Neuronal stem cell (in vitro differentiated cells): ENCODE data around the gene RPL38.

ENCODE experiments used
- DNase-seq: peaks from one replicate; pipeline ENCODE4 v3.0.0-alpha.2; 2013; ENCODE audit warnings: low spot score
- H2AFZ ChIP-seq: one replicate; pipeline ENCODE4 v1.6.1; 2013; ENCODE audit warnings: mild to moderate bottlenecking, low read length, inconsistent platforms
- H2AK5ac ChIP-seq: 2 replicates; pipeline ENCODE4 v1.6.1; 2013; ENCODE audit warnings: low read depth, mild to moderate bottlenecking, inconsistent platforms, low read length, moderate library complexity, mixed read lengths
- H2BK120ac ChIP-seq: 2 replicates; pipeline ENCODE4 v1.6.1; 2013; ENCODE audit warnings: low read depth, mild to moderate bottlenecking, inconsistent platforms, low read length, moderate library complexity, mixed read lengths
- H2BK12ac ChIP-seq: one replicate; pipeline ENCODE4 v1.6.1; 2013; ENCODE audit warnings: low read length, inconsistent platforms
- H2BK15ac ChIP-seq: 2 replicates; pipeline ENCODE4 v1.6.1; 2013; ENCODE audit warnings: mild to moderate bottlenecking, low read length, inconsistent platforms, mixed read lengths
- H2BK5ac ChIP-seq: one replicate; pipeline ENCODE4 v1.6.1; 2013; ENCODE audit warnings: inconsistent platforms, mild to moderate bottlenecking, low read length, moderate library complexity
- H3K14ac ChIP-seq: one replicate; pipeline ENCODE4 v1.6.1; 2013; ENCODE audit warnings: low read length, inconsistent platforms
- H3K18ac ChIP-seq: 2 replicates; pipeline ENCODE4 v1.6.1; 2013; ENCODE audit warnings: low read length, inconsistent platforms
- H3K23ac ChIP-seq: 2 replicates; pipeline ENCODE4 v1.6.1; 2013; ENCODE audit warnings: low read depth, mild to moderate bottlenecking, mixed read lengths, low read length, inconsistent platforms; ENCODE audit not compliant: poor library complexity
- H3K27ac ChIP-seq: replicated peaks from 3 replicates; pipeline ENCODE4 v1.5.1; 2013; ENCODE audit warnings: low read length, inconsistent platforms
- H3K27me3 ChIP-seq, 3 experiments: 2 replicates each; pipeline ENCODE4 v1.6.1; 2013; ENCODE audit warnings: low read length in 3 of 3, mild to moderate bottlenecking in 2 of 3, inconsistent platforms in 1 of 3, low read depth in 1 of 3, mixed read lengths in 1 of 3, moderate library complexity in 1 of 3; ENCODE audit not compliant: control insufficient read depth in 3 of 3, insufficient read depth in 3 of 3
- H3K36me3 ChIP-seq, 2 donors: replicated peaks in 1 of 2; 2 replicates each; pipeline ENCODE4 v1.6.1; 2013; ENCODE audit warnings: low read length in 2 of 2; ENCODE audit not compliant: control insufficient read depth in 2 of 2, insufficient read depth in 2 of 2
- H3K4ac ChIP-seq: 2 replicates; pipeline ENCODE4 v1.6.1; 2013; ENCODE audit warnings: inconsistent platforms, mild to moderate bottlenecking, low read length, moderate library complexity
- H3K4me1 ChIP-seq, 2 donors: 1 replicate in 1 of 2; 2 replicates in 1 of 2; pipeline ENCODE4 v1.6.1; 2013; ENCODE audit warnings: low read length in 2 of 2, low read depth in 1 of 2; ENCODE audit not compliant: control insufficient read depth in 2 of 2, insufficient read depth in 1 of 2
- H3K4me2 ChIP-seq: one replicate; pipeline ENCODE4 v1.6.1; 2013; ENCODE audit warnings: mild to moderate bottlenecking, low read length, inconsistent platforms; ENCODE audit not compliant: insufficient read depth, poor library complexity, severe bottlenecking
- H3K4me3 ChIP-seq, 2 donors: 2 replicates each; pipeline ENCODE4 v1.5.1; 2013; ENCODE audit warnings: low read length in 2 of 2, mild to moderate bottlenecking in 2 of 2, inconsistent platforms in 1 of 2, moderate library complexity in 1 of 2
- H3K79me1 ChIP-seq: one replicate; pipeline ENCODE4 v1.6.1; 2013; ENCODE audit warnings: low read depth, mild to moderate bottlenecking, inconsistent platforms, low read length, moderate library complexity
- H3K9ac ChIP-seq: one replicate; pipeline ENCODE4 v1.6.1; 2013; ENCODE audit warnings: mild to moderate bottlenecking, low read depth, low read length, inconsistent platforms; ENCODE audit not compliant: poor library complexity
- H3K9me3 ChIP-seq, 2 donors: replicated peaks in 1 of 2; 2 replicates each; pipeline versions ENCODE3 to v1.6.1; 2013; ENCODE audit warnings: low read length in 2 of 2, mild to moderate bottlenecking in 2 of 2, inconsistent platforms in 1 of 2, low read depth in 1 of 2, mixed read lengths in 1 of 2, moderate library complexity in 1 of 2; ENCODE audit not compliant: control insufficient read depth in 2 of 2, insufficient read depth in 1 of 2
- H4K8ac ChIP-seq: one replicate; pipeline ENCODE4 v1.6.1; 2013; ENCODE audit warnings: low read depth, mild to moderate bottlenecking, inconsistent platforms, low read length, moderate library complexity
- H4K91ac ChIP-seq: one replicate; pipeline ENCODE4 v1.6.1; 2013; ENCODE audit warnings: low read length, low read depth, mild to moderate bottlenecking, inconsistent platforms; ENCODE audit not compliant: poor library complexity
- WGBS, 2 donors: extraction: QIAGEN DNeasy Blood & Tissue Kit; methylation state at CpG; one replicate each; pipeline ENCODE4 v1.1.7; 2013; ENCODE audit warnings: missing lambda C conversion rate in 2 of 2, mixed read lengths in 1 of 2; ENCODE audit not compliant: insufficient read length in 2 of 2, insufficient replicate concordance in 1 of 2; ENCODE audit errors: extremely low coverage in 2 of 2; 5-methylcytosine and 5-hydroxymethylcytosine counted together

The RPL38 gene

DNA sequence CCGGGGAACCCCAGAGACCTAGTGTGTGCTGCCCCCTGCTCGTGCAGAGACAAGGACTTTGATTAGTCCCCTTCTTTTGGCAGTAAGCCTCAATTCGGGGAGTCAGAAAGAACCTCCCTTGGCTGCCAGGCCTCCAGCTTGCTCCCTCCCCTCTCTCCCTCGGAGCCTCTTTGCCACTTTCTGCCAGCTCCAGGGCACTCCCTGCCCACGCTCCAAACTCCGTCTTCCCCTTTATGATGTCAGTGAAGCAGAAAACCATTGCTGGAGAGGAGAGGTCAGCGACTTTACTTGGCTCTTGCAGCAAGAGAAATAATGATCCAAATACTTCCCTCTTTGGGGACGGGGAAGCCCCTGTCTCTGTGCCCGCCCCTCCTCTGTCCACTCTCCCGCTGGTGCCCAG lies 38.0 kb downstream of the RPL38 start:
- Histone ChIP-seq H2BK120ac (no peak overlapping the region), H2AFZ (no peak overlapping the region), H3K4ac (no peak overlapping the region), H2AK5ac (peak overlapping the region; percentile 2), H4K91ac (no peak overlapping the region), H3K9me3 (peaks cover 0 to under 1% of the 10 kb centered on the region in 2 donors), H3K27ac (no peak overlapping the region), H3K4me1 (peaks cover 16 to 26% of the 10 kb centered on the region in 2 donors), H3K4me3 (no peak overlapping the region), H3K14ac (peak overlapping the region; percentile 1), H3K27me3 (peaks cover 0 to 7% (median 0%) of the 10 kb centered on the region in 3 experiments), H2BK5ac (no peak overlapping the region), H4K8ac (no peak overlapping the region), H3K79me1 (no peaks in the 10 kb centered on the region), H3K4me2 (no peak overlapping the region), H3K36me3 (peaks cover 0 to 27% of the 10 kb centered on the region in 2 donors), H2BK15ac (no peak overlapping the region), H2BK12ac (no peak overlapping the region), H3K18ac (peak overlapping the region; percentile 22), H3K9ac (no peak overlapping the region), H3K23ac (no peak overlapping the region)
- no peak for DNase-seq
- no CpG with 5 or more reads among the region's 10 CpGs for WGBS, 2 donors

DNA sequence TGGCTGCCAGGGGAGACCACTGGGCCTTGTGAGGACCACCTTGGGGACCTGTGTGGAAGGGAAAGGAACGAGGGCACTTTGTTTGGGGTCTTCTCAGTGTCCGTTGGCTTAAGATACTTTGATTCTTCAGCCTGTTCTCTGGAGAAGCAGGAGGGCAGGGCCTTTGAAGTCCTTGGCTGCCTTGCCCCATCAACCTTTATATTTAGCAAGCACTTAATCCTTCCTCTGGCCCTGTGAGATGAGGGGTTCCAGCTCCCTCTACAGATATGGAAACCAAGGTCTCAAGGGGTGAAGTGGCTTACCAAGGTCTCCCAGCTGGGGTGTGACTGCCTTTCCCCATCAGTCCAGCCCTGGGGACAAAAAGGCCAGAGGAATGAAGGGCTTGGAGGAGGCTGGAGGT lies 38.4 kb downstream of the RPL38 start:
- peak overlapping the region; percentile 2 for H2AK5ac ChIP-seq
- no peak overlapping the region for H2BK15ac ChIP-seq
- peaks cover 17 to 25% of the 10 kb centered on the region in 2 donors for H3K4me1 ChIP-seq
- no peak overlapping the region for H4K91ac ChIP-seq
- peaks cover 0 to 2% of the 10 kb centered on the region in 2 donors for H3K9me3 ChIP-seq
- no CpG with 5 or more reads among the region's 2 CpGs for WGBS, 2 donors
- no peaks in the 10 kb centered on the region for H3K79me1 ChIP-seq
- peaks cover 0 to 27% of the 10 kb centered on the region in 2 donors for H3K36me3 ChIP-seq
- no peak overlapping the region for H3K23ac ChIP-seq
- no peak for DNase-seq
- H3K4me2 ChIP-seq = no peak overlapping the region
- no peak overlapping the region for H4K8ac ChIP-seq
- H3K9ac ChIP-seq = no peak overlapping the region
- H3K14ac ChIP-seq = peak overlapping the region; percentile 1
- no peak overlapping the region for H2BK120ac ChIP-seq
- H3K4me3 ChIP-seq = no peak overlapping the region
- H3K27me3 ChIP-seq = peaks cover 0 to 7% (median 0%) of the 10 kb centered on the region in 3 experiments
- H3K27ac ChIP-seq = no peak overlapping the region
- no peak overlapping the region for H2BK5ac ChIP-seq
- H3K18ac ChIP-seq = peak overlapping the region; percentile 30
- no peak overlapping the region for H2AFZ ChIP-seq
- H2BK12ac ChIP-seq = no peak overlapping the region
- H3K4ac ChIP-seq = no peak overlapping the region

DNA sequence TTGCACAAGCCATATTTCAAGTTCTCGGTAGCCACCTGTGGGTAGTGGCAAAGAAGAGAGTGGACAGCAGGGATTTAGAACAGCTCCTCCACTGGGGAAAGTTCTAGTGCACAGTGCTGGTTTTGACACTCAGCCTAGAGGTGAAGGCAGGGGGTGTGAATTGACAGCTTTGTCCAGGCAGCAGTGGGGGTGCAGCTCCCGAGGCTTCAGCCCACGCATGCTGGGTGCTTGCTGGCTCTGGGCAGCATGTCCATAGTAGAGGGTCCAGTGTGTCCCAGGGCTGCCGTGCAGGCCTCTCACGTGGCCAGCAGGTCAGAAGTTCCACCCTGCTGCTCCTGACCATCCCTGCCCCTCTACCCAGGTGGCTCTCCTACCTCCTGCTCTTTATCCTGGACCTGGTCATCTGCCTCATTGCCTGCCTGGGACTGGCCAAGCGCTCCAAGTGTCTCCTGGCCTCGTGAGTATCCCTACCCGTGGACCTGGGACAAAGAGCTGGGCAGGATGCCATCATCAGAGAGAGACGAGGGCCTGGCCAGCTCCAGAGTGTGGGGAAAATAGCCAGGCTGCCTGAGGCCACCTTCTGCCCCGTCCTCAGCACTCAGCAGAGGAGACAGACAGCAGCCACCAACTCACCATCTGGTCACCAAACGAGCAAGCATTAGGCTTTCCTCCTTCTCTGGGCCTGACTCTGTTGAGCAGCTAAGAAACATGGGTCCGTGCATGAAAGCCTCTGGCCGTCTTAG lies 39.7 kb downstream of the RPL38 start:
- peaks cover 0 to 4% of the 10 kb centered on the region in 2 donors for H3K9me3 ChIP-seq
- peaks cover 17 to 25% of the 10 kb centered on the region in 2 donors for H3K4me1 ChIP-seq
- peak overlapping the region; percentile 48 for H2AK5ac ChIP-seq
- H2BK15ac ChIP-seq = peak overlapping the region; percentile 26
- H2BK12ac ChIP-seq = no peak overlapping the region
- no peak overlapping the region for H4K91ac ChIP-seq
- H3K36me3 ChIP-seq = peaks cover 0 to 21% of the 10 kb centered on the region in 2 donors
- no peak for DNase-seq
- H3K4ac ChIP-seq = no peak overlapping the region
- H3K27ac ChIP-seq = no peak overlapping the region
- H3K9ac ChIP-seq = no peak overlapping the region
- no peak overlapping the region for H3K4me2 ChIP-seq
- no peaks in the 10 kb centered on the region for H3K79me1 ChIP-seq
- H3K27me3 ChIP-seq = peaks cover 0 to 7% (median 0%) of the 10 kb centered on the region in 3 experiments
- no peak overlapping the region for H3K23ac ChIP-seq
- no CpG with 5 or more reads among the region's 13 CpGs for WGBS, 2 donors
- peak overlapping the region; percentile 15 for H2BK5ac ChIP-seq
- H4K8ac ChIP-seq = no peak overlapping the region
- no peak overlapping the region for H2BK120ac ChIP-seq
- no peak overlapping the region for H3K14ac ChIP-seq
- H2AFZ ChIP-seq = no peak overlapping the region
- H3K4me3 ChIP-seq = no peak overlapping the region
- H3K18ac ChIP-seq = no peak overlapping the region

DNA sequence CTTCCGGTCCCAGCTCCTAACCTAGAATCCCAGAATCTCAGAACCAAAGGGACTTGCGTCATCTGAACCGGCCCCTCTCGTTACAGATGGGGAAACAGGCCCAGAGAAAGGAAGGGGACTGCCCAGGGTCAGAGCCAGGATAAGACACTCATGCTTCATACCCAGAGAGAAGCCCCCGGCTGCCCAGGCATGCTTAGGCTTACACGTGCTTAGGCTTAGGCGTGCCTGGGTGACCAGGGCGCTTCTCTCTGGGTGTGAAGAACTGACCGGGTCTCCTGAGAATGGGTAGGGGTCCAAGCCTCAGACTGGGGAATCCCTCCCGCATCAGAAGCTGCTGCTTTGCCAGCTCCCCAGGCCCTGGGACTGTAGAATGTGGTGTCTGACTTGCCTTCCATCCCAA lies 40.6 kb downstream of the RPL38 start:
- H2BK5ac ChIP-seq = no peak overlapping the region
- H2AFZ ChIP-seq = no peak overlapping the region
- peaks cover 17 to 25% of the 10 kb centered on the region in 2 donors for H3K4me1 ChIP-seq
- H3K4ac ChIP-seq = no peak overlapping the region
- peaks cover 0 to 20% of the 10 kb centered on the region in 2 donors for H3K36me3 ChIP-seq
- no peak overlapping the region for H3K9ac ChIP-seq
- H4K8ac ChIP-seq = no peak overlapping the region
- no peak overlapping the region for H3K4me3 ChIP-seq
- no peak overlapping the region for H3K23ac ChIP-seq
- H3K27ac ChIP-seq = no peak overlapping the region
- H3K4me2 ChIP-seq = no peak overlapping the region
- H4K91ac ChIP-seq = peak overlapping the region; percentile 0
- peaks cover 0 to 7% (median 0%) of the 10 kb centered on the region in 3 experiments for H3K27me3 ChIP-seq
- peak overlapping the region; percentile 48 for H2AK5ac ChIP-seq
- no peak overlapping the region for H2BK12ac ChIP-seq
- no CpG with 5 or more reads among the region's 10 CpGs for WGBS, 2 donors
- no peak for DNase-seq
- peak overlapping the region; percentile 44 for H3K18ac ChIP-seq
- H3K14ac ChIP-seq = no peak overlapping the region
- H3K79me1 ChIP-seq = no peaks in the 10 kb centered on the region
- peaks cover 0 to 4% of the 10 kb centered on the region in 2 donors for H3K9me3 ChIP-seq
- peak overlapping the region; percentile 50 for H2BK15ac ChIP-seq
- H2BK120ac ChIP-seq = no peak overlapping the region
